GM12864 (cell line): Measurements from ENCODE around the gene PTPRG.

Source experiments
- DNase-seq: peaks from one replicate; pipeline ENCODE4 v3.0.0-alpha.2; 2011; ENCODE audit warnings: low read depth
- H3K4me3 ChIP-seq: 2 replicates; pipeline ENCODE4 v1.5.1; 2011; ENCODE audit warnings: mild to moderate bottlenecking, low read depth, low read length, control low read depth
- TF ChIP-seq, protein P1 (sequence below): IDR thresholded peaks from 2 replicates; pipeline ENCODE4 v1.5.1; 2011; ENCODE audit warnings: low read depth, mild to moderate bottlenecking, moderate library complexity, low read length, control low read depth, inconsistent platforms; ENCODE audit errors: missing control alignments

PTPRG gene

DNA sequence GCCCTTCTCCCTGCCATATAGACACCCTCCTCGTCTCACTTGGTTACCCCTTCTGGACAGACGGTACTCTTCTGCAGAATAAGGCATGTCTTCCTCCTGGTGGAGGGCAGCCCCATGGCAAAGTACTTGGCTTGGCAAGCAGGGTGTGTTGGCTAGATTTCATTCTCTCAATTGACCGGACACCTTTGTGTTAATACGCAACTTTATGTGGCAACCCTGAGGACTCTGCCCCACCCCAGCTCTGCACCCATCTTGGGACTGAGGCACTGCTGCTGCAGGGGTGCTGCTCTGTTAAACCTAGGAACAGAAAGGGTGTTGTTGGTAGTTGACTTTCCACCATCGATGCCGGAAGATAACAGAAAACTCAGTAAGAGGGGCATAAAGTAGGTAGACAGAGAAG lies 55.2 kb downstream of the PTPRG start:
- no peak for DNase-seq
- TF ChIP-seq, protein P1, sequence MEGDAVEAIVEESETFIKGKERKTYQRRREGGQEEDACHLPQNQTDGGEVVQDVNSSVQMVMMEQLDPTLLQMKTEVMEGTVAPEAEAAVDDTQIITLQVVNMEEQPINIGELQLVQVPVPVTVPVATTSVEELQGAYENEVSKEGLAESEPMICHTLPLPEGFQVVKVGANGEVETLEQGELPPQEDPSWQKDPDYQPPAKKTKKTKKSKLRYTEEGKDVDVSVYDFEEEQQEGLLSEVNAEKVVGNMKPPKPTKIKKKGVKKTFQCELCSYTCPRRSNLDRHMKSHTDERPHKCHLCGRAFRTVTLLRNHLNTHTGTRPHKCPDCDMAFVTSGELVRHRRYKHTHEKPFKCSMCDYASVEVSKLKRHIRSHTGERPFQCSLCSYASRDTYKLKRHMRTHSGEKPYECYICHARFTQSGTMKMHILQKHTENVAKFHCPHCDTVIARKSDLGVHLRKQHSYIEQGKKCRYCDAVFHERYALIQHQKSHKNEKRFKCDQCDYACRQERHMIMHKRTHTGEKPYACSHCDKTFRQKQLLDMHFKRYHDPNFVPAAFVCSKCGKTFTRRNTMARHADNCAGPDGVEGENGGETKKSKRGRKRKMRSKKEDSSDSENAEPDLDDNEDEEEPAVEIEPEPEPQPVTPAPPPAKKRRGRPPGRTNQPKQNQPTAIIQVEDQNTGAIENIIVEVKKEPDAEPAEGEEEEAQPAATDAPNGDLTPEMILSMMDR = no peak
- H3K4me3 ChIP-seq = no peak overlapping the region

DNA sequence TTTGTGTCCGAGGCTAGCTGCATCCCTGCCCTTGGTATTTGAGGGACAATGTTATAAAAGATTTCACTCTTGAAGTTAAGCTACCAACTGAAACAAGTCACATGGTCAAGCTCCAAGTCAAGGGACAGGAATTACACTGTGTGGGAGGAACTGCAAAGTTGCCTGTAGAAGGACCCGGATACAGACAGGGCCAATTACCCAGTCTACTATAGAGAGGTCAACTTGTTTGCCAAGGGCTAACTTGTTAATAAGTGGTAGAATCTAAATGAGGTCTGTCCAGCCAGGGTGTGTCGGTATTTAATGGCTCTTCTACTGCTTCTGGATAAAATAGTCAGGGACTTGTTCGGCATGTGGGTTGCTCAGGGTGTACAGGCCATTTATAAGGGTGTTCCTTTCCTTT lies 55.7 kb downstream of the PTPRG start:
- no peak for DNase-seq
- no peak overlapping the region for H3K4me3 ChIP-seq
- TF ChIP-seq, protein P1 = no peak

DNA sequence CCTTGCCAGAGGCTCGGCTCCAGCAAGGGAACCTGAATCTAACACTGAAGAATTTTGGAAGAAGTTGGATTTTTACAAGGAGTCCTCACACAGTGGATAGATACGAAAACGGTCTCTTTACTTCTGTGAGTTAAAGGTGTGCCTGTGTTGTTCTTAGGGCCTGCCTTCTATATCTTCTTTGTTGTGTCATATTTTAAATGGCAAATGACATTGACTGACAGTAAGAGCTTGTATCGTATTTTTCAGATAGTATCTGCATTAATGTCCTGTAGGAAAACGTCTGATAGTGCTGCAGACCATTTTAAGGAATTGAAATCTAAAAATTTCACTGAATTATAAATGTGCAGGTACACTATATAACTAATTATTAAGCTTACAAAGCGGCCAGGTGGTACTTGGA lies 56.3 kb downstream of the PTPRG start:
- DNase-seq = no peak
- TF ChIP-seq, protein P1 = no peak
- no peak overlapping the region for H3K4me3 ChIP-seq

DNA sequence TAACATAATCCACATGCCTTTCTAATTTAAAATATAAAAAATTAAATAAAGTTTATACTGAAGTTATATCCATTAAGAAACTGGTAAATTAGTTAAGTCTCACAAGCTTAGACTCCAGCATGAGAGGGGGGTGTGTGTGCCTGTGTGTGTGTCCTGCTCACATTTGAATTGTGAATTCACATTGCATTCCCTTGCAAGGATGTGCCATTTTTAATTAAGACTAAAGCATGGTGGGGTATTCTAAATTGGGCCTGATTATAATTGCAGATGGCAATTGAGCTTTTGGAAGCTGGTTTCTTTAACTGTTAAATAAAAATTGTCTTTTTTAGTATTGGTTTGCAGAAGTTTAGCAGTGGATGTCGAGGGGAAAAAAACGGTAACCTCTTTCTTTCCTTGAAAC lies 56.9 kb downstream of the PTPRG start:
- TF ChIP-seq, protein P1 = no peak
- DNase-seq = no peak
- H3K4me3 ChIP-seq = no peak overlapping the region

DNA sequence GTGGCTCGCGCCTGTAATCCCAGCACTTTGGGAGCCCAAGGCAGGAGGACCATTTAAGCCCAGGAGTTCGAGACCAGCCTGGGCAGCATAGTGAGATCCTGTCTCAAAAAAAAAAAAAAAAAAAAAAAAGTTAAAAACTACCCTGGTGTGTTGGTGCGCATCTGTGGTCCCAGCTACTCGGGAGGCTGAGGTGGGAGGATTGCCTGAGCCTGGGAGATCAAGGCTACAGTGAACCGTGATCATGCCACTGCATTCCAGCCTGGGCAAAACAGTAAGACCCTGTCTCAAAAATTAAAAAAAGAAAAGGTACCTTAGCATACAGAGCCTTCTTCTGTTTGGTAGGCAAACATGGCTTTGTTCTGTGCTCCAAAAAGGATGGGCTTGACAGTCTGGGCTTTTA lies 57.5 kb downstream of the PTPRG start:
- DNase-seq = no peak
- H3K4me3 ChIP-seq = no peak overlapping the region
- TF ChIP-seq, protein P1 = no peak

DNA sequence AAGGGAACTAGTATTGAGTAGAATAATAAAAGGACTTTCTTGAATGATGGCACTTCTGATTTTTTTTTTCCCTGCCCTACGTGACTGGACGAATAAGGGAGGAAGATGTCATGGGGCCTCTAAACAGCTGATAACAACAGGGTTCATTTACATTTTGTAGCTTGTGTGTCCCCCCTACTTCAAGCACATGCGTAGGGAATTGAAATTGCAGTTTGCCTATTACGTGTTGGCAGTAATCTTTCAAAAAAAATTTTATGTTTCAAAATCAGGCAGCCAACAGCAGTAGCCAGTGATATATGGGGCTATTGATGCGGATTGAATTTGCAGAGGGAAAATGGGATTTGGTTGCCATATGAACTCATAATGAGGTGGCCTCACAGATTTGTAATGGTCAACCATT lies 58.7 kb downstream of the PTPRG start:
- DNase-seq = no peak
- TF ChIP-seq, protein P1 = no peak
- no peak overlapping the region for H3K4me3 ChIP-seq

DNA sequence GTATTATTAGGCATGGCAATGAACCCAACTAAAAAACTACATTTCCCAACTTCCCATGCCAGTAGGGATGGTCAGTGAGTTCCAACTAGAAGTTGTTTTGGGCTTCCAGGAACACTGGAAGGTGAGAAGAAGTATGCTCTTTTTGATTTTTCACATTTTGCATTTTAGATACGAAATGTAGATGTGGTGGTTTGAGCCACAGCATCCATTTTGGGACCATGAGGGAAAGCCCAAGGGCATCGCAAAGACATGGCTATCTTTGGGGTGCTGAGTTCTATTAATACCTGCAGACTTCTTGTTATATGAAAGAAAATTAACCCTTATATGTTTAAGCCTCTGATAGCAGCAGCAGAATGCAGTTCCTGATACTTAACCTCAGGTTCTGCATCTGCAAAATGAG lies 62.9 kb downstream of the PTPRG start:
- TF ChIP-seq, protein P1 = no peak
- DNase-seq = no peak
- no peak overlapping the region for H3K4me3 ChIP-seq
